ENCODE data around the gene KCNJ5.

- TF ChIP-seq BHLHE40 (IDR thresholded peaks at IDR 0.05; ENCODE audit: low read depth, low read length) (no peak), POLR2A (IDR thresholded peaks at IDR 0.05; ENCODE audit: low read depth, low read length) (no peak), CTCF (conservative IDR thresholded peaks at IDR 0.05; ENCODE audit: low read depth, low read length) (no peak), USF2 (IDR thresholded peaks at IDR 0.05; ENCODE audit: low read depth, low read length) (no peak), MAZ (IDR thresholded peaks at IDR 0.05; ENCODE audit: borderline replicate concordance, low read depth, low read length) (no peak), NFE2L2 (IDR thresholded peaks at IDR 0.05; ENCODE audit: low read depth, low read length) (no peak), FOS (IDR thresholded peaks at IDR 0.05; ENCODE audit: low read depth, low read length) (no peak), SMC3 (IDR thresholded peaks at IDR 0.05; ENCODE audit: low read depth, low read length) (no peak), RCOR1 (IDR thresholded peaks at IDR 0.05; ENCODE audit: insufficient replicate concordance, low read length) (no peak), RAD21 (IDR thresholded peaks at IDR 0.05; ENCODE audit: low read length) (no peak), MAFK (IDR thresholded peaks at IDR 0.05; ENCODE audit: low read depth, low read length) (no peak), CEBPB (IDR thresholded peaks at IDR 0.05; ENCODE audit: low read depth, low read length) (no peak)
Measured at GRCh38 chr11:128891913-128892398, 800 bp downstream of the KCNJ5 start.
